ENCODE results near the gene CREB5.

CREB5 gene

DNA sequence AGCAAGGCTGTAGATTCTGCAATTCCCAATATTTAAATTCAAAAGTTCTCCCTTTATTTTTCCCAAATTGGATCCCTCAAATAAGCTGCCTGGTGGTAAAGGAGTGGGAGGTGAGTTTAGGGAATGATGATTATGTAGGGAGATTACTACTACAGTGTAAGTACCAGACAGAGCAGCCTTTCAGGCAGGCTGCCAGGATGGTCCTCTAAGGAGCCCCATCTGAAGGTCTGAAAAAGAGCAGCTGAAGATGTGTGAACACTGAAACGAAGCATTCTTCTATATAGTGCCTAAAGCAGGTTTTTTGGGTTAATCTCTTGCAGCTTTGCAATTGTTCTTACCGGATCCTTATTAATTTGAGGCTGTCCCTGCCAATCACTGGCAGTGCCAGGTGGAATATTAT is 84.7 kb downstream of the CREB5 start:
- no peaks in the 10 kb centered on the region for H3K4me1 Mint-ChIP-seq
- no peak overlapping the region for H3K27ac Mint-ChIP-seq (ENCODE audit: low read depth)
- H3K27me3 Mint-ChIP-seq, result peaks cover 19% of the 10 kb centered on the region
- ATAC-seq (replicated peaks; ENCODE audit: extremely low read depth, poor library complexity, severe bottlenecking) (no peak), DNase-seq (ENCODE audit: low spot score in 2 of 2) (no peak)
- no peak overlapping the region for H3K4me3 Mint-ChIP-seq
- no peaks in the 10 kb centered on the region for H3K9me3 Mint-ChIP-seq
- no peaks in the 10 kb centered on the region for H3K36me3 Mint-ChIP-seq (ENCODE audit: insufficient read depth)

DNA sequence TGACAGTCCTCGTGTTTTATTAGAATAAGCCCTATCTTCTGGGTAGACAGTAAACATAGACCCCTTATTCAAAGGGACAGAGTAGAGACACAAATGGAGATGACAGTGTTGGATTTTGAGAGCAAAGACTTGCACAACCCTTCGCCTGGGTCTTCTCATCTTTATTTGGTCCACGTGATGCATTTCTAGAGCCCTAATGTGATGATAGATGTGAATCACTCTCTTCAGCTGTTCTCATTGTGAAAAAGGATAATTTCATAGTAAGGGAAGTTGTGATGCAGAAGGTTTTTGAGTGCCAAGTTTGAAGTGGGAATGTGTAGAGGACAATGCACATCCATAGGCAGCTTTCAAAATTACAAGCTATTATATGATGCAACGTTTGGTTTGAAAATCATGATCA is 86.3 kb downstream of the CREB5 start:
- H3K36me3 Mint-ChIP-seq (ENCODE audit: insufficient read depth), result no peaks in the 10 kb centered on the region
- H3K27me3 Mint-ChIP-seq, result peaks cover 20% of the 10 kb centered on the region
- H3K4me1 Mint-ChIP-seq, result no peaks in the 10 kb centered on the region
- H3K4me3 Mint-ChIP-seq, result no peak overlapping the region
- DNase-seq (ENCODE audit: low spot score in 2 of 2), result no peak
- no peaks in the 10 kb centered on the region for H3K9me3 Mint-ChIP-seq
- H3K27ac Mint-ChIP-seq (ENCODE audit: low read depth), result no peak overlapping the region
- ATAC-seq (replicated peaks; ENCODE audit: extremely low read depth, poor library complexity, severe bottlenecking), result no peak

DNA sequence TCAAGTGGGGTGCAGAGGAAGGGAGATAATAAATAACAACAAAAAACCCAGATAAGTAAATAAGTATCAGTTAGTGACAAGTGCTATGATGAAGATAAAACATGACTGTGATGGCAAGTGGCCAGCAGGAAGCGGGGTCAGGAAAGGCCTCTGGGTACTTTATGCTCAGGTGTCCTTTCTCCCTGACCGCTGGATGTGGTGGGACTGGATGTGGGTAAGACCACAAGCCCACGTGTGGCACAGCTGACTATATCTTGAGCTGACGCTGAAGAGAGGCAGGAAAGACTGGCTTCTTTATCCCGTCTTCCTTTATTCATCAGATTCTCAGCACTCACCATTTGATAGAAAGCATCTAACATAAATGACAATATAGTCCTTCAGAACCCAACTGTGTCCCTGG is 87.8 kb downstream of the CREB5 start:
- H3K9me3 Mint-ChIP-seq, result no peaks in the 10 kb centered on the region
- no peak overlapping the region for H3K27ac Mint-ChIP-seq (ENCODE audit: low read depth)
- no peak overlapping the region for H3K4me3 Mint-ChIP-seq
- DNase-seq (ENCODE audit: low spot score in 2 of 2) (no peak), ATAC-seq (replicated peaks; ENCODE audit: extremely low read depth, poor library complexity, severe bottlenecking) (no peak)
- peaks cover 32% of the 10 kb centered on the region for H3K27me3 Mint-ChIP-seq
- H3K4me1 Mint-ChIP-seq, result no peaks in the 10 kb centered on the region
- H3K36me3 Mint-ChIP-seq (ENCODE audit: insufficient read depth), result no peaks in the 10 kb centered on the region

DNA sequence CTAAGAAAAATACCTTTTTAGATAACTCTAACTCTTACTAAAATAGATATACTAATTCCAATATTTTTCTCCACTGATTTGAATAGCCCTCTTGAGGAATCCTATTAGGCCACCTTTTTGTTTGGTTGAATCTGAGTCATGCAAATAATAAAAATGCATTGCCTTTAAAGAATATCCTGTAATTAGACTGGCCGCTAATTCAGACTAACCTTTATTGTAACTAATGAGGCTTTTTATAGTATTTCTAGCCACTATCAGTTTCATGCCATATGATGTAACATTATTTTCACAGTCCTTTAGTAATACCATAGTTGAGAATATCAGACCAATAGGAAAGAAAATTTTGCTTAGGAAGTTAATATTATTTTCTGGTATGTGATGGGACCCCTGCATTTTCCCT is 90.1 kb downstream of the CREB5 start:
- H3K4me3 Mint-ChIP-seq, result no peak overlapping the region
- DNase-seq (ENCODE audit: low spot score in 2 of 2), result no peak
- H3K27me3 Mint-ChIP-seq, result peaks cover 30% of the 10 kb centered on the region
- no peak for ATAC-seq (replicated peaks; ENCODE audit: extremely low read depth, poor library complexity, severe bottlenecking)
- no peak overlapping the region for H3K27ac Mint-ChIP-seq (ENCODE audit: low read depth)
- H3K4me1 Mint-ChIP-seq, result no peaks in the 10 kb centered on the region
- no peaks in the 10 kb centered on the region for H3K36me3 Mint-ChIP-seq (ENCODE audit: insufficient read depth)
- H3K9me3 Mint-ChIP-seq, result no peaks in the 10 kb centered on the region

DNA sequence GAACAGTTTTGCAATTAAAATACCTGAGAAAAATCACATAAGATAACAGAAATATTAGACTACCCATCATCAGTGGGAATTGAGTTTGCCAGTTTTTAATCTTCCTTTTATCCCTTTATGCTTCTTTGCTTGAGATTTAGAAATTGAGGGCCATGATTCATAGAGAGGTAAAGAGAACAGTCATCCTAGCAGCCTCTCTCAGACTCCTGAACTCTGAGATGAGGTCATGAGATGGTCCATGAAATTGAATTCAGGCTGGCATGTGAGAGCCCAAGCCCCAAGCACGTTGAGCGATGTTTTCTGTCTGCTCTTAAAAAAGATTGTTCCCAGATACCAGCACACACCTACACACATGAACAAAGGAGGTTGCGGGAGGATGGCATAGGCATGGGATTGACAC is 91.1 kb downstream of the CREB5 start:
- Mint-ChIP-seq H3K4me3 (no peak overlapping the region), H3K27ac (ENCODE audit: low read depth) (no peak overlapping the region), H3K27me3 (peaks cover 30% of the 10 kb centered on the region), H3K9me3 (no peaks in the 10 kb centered on the region), H3K36me3 (ENCODE audit: insufficient read depth) (no peaks in the 10 kb centered on the region), H3K4me1 (no peaks in the 10 kb centered on the region)
- DNase-seq (ENCODE audit: low spot score in 2 of 2), result no peak
- no peak for ATAC-seq (replicated peaks; ENCODE audit: extremely low read depth, poor library complexity, severe bottlenecking)

DNA sequence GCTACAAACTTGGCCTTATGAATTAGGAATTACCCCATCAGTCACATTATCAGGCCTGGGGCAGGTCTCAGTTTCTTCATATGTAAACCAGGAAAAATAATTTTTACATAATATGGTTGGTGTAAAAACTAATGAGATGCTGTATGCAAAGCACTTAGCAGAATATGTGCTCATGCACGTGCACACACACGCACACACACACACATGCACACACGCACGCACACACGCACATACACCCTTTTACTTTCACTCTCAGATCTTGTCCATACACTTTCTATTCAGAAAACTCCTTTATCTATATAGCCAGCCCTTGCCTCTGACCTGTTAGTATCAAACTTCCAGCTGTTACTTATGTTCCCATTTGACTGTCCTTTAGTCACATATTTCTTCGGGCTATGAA is 92.7 kb downstream of the CREB5 start:
- peaks cover 35% of the 10 kb centered on the region for H3K27me3 Mint-ChIP-seq
- no peaks in the 10 kb centered on the region for H3K4me1 Mint-ChIP-seq
- no peak overlapping the region for H3K4me3 Mint-ChIP-seq
- H3K9me3 Mint-ChIP-seq, result no peaks in the 10 kb centered on the region
- DNase-seq (ENCODE audit: low spot score in 2 of 2) (no peak), ATAC-seq (replicated peaks; ENCODE audit: extremely low read depth, poor library complexity, severe bottlenecking) (no peak)
- no peak overlapping the region for H3K27ac Mint-ChIP-seq (ENCODE audit: low read depth)
- H3K36me3 Mint-ChIP-seq (ENCODE audit: insufficient read depth), result no peaks in the 10 kb centered on the region

DNA sequence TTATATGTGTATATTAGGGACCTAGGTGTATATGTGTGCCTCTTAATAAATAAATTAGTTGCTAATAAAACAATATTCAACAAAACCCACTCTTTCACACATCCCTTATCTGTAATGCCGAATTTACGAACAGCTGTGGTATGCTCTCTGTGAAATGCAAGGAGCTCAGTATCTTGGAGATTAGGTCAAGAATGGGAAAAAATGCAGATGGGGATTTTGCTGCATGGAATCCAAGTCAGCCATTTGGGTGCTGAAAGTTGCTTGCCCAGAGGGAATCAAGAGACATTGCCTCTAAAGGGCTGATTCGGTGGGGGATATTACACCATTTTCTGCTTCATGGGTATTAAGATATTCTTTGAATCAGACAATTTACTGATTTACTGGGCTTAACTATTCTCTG is 93.5 kb downstream of the CREB5 start:
- DNase-seq (ENCODE audit: low spot score in 2 of 2) (no peak), ATAC-seq (replicated peaks; ENCODE audit: extremely low read depth, poor library complexity, severe bottlenecking) (no peak)
- Mint-ChIP-seq H3K9me3 (no peaks in the 10 kb centered on the region), H3K36me3 (ENCODE audit: insufficient read depth) (no peaks in the 10 kb centered on the region), H3K27ac (ENCODE audit: low read depth) (no peak overlapping the region), H3K27me3 (peaks cover 44% of the 10 kb centered on the region), H3K4me3 (no peak overlapping the region), H3K4me1 (no peaks in the 10 kb centered on the region)

DNA sequence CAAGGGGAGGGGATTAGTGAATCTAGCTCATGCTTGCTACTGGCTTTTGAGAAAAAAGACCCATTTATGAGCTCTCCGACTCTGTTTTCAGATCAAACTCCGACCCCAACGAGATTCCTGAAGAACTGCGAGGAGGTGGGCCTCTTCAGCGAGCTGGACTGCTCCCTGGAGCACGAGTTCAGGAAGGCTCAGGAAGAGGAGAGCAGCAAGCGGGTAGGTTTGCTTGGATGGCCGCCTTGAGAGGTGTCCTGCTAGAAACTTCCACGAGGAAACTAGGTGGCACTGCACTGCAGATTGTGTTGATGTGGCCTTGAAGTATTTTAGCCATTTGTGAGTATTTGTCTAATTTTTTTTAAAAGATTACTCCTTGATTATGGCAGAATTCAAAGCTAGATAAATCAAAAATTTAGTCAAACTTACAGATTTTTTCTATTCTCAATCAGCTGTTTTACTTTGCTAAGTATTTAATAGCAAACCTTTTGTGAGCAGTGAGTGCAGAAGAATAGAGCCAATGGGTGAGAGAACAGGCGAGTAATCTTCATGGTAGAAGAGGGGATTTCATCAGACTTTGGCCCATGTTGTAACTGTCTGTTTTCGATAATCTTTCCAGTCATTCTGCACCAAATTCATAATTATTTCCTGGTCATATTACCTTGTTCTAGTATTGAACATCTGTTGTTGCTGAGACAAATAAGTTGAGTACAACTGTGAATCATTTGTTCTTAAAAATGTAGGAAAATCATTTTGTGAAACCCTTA is 95.4 kb downstream of the CREB5 start:
- Mint-ChIP-seq H3K9me3 (no peaks in the 10 kb centered on the region), H3K4me3 (no peak overlapping the region), H3K27ac (ENCODE audit: low read depth) (no peak overlapping the region), H3K27me3 (peaks cover 56% of the 10 kb centered on the region), H3K4me1 (no peaks in the 10 kb centered on the region), H3K36me3 (ENCODE audit: insufficient read depth) (no peaks in the 10 kb centered on the region)
- DNase-seq (ENCODE audit: low spot score in 2 of 2) (no peak), ATAC-seq (replicated peaks; ENCODE audit: extremely low read depth, poor library complexity, severe bottlenecking) (no peak)

DNA sequence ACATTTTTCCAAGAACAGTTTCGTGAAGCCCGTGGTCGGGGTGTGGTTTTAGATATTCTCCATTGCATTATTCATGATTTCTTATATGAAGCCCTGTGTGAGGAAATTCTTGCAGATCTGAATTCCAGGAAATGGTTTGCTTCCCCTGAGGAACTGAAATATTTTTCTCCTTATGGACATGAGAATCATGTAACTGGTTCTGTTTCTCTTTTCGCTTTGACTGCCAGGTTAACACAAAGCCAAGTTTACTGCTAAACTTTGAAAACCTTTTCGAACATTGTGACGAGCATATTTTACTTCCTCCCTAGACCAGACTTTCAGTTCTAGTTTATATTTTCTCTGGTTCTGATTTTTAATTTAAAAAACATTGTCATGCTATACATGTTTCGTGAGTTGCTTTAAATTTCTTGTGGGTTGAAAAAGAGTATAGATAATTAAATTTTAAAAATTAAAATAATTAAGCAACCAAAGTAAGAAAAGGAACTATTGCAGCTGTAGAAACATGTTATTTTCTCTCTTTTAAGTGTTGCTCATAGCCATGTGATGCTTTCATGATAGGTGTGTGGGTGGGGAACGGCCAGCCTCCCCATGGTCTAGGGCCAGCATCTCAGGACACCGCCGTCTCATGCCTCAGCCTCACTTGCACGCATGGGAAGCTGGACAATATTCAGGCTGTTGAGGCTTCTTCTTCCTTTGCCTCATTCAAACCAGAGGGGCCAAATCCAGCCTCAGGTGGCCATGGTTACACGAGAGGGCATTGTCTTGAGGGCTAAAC is 97.1 kb downstream of the CREB5 start:
- no peaks in the 10 kb centered on the region for H3K4me1 Mint-ChIP-seq
- H3K4me3 Mint-ChIP-seq, result no peak overlapping the region
- DNase-seq (ENCODE audit: low spot score in 2 of 2), result no peak
- H3K36me3 Mint-ChIP-seq (ENCODE audit: insufficient read depth), result no peaks in the 10 kb centered on the region
- peaks cover 57% of the 10 kb centered on the region for H3K27me3 Mint-ChIP-seq
- H3K9me3 Mint-ChIP-seq, result no peaks in the 10 kb centered on the region
- H3K27ac Mint-ChIP-seq (ENCODE audit: low read depth), result no peak overlapping the region
- no peak for ATAC-seq (replicated peaks; ENCODE audit: extremely low read depth, poor library complexity, severe bottlenecking)

DNA sequence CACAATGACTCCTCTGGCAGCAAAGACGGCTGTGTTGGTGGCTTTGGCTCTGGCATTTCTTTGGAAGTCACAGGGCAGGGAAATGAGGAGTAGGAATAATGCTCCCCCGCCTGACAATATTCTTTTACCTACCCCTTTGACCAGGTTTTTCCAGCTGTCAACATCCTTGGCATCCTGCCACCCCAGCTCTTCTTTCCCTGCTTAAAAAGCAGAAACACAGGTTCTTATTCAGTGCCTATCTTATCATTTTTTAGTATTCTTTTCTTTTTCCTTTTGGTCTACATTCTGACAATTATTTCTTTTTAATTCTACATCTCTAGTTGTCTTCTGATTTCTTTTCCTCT is 97.7 kb downstream of the CREB5 start:
- no peak for DNase-seq (ENCODE audit: low spot score in 2 of 2)
- Mint-ChIP-seq H3K27me3 (peaks cover 54% of the 10 kb centered on the region), H3K9me3 (no peaks in the 10 kb centered on the region), H3K36me3 (ENCODE audit: insufficient read depth) (no peaks in the 10 kb centered on the region), H3K4me3 (no peak overlapping the region), H3K4me1 (no peaks in the 10 kb centered on the region), H3K27ac (ENCODE audit: low read depth) (no peak overlapping the region)
- no peak for ATAC-seq (replicated peaks; ENCODE audit: extremely low read depth, poor library complexity, severe bottlenecking)

DNA sequence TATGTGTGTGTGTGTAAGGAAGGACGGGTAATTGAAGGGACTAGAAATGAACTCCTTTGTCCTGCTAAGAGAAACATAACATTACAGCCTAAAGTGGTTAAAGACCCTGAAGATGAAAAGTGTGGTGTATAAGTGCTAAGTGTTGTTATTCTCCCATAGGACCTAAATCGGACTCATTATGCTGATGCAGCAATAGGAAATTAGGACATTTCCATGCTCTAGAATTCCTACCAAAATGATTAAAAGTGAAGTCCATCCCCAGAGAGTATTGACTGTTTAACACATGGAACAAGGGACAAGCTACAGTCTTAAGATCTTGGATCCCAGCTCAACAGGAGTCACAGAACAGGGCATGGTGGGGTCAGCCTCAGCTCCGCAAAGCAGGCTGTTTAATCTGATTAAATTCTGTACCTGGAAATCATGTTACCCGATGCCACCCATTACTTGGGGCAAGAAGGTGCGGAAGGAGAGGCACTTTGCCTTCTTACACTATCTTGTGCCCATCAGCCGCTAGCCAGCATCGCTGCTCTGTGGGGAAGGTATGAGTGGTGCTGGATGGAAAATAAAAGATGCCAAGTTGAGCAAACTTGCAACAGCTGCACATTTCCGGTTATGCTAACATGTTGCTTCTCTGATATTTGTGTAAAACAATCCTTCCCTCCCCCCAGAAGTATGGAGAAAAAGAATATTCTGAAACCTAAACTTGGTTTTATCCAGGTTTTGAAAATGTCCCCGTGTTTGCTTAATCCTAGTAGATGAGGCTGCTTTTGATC is 100.5 kb downstream of the CREB5 start:
- Mint-ChIP-seq H3K9me3 (no peaks in the 10 kb centered on the region), H3K4me3 (no peak overlapping the region), H3K27ac (ENCODE audit: low read depth) (no peak overlapping the region), H3K27me3 (peaks cover 46% of the 10 kb centered on the region), H3K4me1 (no peaks in the 10 kb centered on the region), H3K36me3 (ENCODE audit: insufficient read depth) (no peaks in the 10 kb centered on the region)
- DNase-seq (ENCODE audit: low spot score in 2 of 2) (no peak), ATAC-seq (replicated peaks; ENCODE audit: extremely low read depth, poor library complexity, severe bottlenecking) (no peak)

DNA sequence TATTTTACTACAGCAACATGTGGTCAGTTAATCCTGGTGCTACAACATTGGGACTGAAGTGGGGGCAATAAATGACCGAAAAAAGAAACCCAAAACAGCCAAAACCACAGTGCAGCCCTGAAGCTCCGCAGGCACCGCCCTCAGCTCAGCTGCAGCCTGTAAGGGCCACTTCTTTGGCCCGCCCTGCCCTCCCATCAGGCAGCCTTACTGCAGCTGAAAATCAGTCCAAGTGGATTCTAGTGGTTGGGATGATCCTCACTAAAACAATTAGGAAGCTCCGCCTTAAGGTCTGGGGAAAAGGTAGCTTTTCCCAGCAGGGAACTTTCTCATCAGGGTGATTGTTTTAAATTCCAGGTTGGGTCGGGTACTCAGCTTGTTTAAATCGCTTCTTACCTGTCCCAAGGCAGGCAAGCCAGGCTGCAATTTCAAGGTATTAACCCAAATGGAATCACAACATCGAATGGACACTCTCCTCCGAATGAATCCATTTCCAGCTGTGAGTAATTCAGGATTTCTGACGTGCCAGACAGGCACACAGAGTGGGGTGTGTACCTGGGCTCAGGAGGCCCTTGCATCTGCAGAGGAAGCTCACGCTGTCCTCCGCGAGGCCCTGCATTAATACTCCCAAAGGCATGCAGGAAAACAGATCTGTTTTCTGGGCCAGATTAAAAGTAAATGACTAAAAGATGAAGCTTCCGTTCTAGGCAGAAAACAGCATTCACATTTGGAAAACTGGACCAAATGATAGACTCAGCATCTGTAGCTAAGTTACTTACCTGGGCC is 104.3 kb downstream of the CREB5 start:
- no peak overlapping the region for H3K27ac Mint-ChIP-seq (ENCODE audit: low read depth)
- peaks cover 57% of the 10 kb centered on the region for H3K27me3 Mint-ChIP-seq
- no peak for ATAC-seq (replicated peaks; ENCODE audit: extremely low read depth, poor library complexity, severe bottlenecking)
- H3K4me3 Mint-ChIP-seq, result no peak overlapping the region
- no peaks in the 10 kb centered on the region for H3K4me1 Mint-ChIP-seq
- H3K9me3 Mint-ChIP-seq, result no peaks in the 10 kb centered on the region
- DNase-seq (ENCODE audit: low spot score in 2 of 2), result no peak
- H3K36me3 Mint-ChIP-seq (ENCODE audit: insufficient read depth), result peaks cover 3% of the 10 kb centered on the region

Measured in central memory CD8-positive, alpha-beta T cell (primary cell).